ENCODE measurements around the gene PTGER1. TPM values are rescaled to one million over a fixed set of nuclear protein-coding genes. Genes with fewer than 3 reads are reported as not detected.

Gene PTGER1
- total RNA-seq, 1 experiment from 2014 or later: 0.63 TPM

DNA sequence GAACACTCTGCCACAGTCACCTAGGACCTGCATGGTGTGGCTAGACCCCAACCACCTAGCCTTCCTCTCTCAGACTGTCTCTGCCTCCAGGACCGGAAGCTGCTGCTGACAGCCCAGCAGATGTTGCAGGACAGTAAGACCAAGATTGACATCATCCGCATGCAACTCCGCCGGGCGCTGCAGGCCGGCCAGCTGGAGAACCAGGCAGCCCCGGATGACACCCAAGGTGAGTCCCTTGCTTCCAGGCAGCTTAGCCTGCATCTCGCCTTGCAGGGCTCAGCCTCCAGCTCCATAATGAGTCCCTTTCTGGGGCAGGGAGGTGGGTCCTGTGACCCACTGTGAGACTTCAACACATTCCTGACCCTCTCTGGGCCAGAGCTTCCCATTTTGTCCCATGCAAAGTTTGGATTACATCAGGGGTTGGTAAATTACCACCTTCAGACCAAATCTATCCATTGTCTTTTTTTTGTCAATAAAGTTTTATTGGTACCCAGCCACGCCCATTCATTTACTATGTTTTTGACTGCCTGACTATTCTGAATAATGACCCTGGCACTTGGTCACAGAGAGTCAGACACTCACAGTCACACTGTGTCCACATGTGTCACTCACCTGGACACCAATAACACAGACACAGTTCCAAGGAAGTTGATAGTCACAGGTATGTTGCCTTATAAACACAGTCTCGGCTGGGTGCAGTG lies 28.7 kb downstream of the PTGER1 start:
- Histone ChIP-seq H2AFZ (ENCODE audit: low read length) (no peak overlapping the region), H3K27me3 (ENCODE audit: insufficient read depth, low read length) (no peaks in the 10 kb centered on the region), H3K14ac (ENCODE audit: insufficient read depth, low read length) (no peak overlapping the region), H3K23me2 (ENCODE audit: insufficient read length, low read depth, low read length, poor library complexity, severe bottlenecking) (no peaks in the 10 kb centered on the region), H3K4me2 (ENCODE audit: insufficient read depth, insufficient read length, low read length) (no peak overlapping the region), H3K4me1 (ENCODE audit: insufficient read depth, low read length) (no peaks in the 10 kb centered on the region), H3K79me1 (ENCODE audit: insufficient read depth, low read depth, low read length, poor library complexity, severe bottlenecking) (no peaks in the 10 kb centered on the region), H2AK5ac (ENCODE audit: insufficient read length, low read length) (no peak overlapping the region), H3K9me3 (ENCODE audit: control insufficient read depth, low read depth, low read length) (no peaks in the 10 kb centered on the region), H4K20me1 (ENCODE audit: control insufficient read depth, insufficient read depth, insufficient read length) (peaks cover 8% of the 10 kb centered on the region), H3K23ac (ENCODE audit: insufficient read length, low read depth, low read length) (no peak overlapping the region), H4K8ac (replicated peaks; ENCODE audit: insufficient read length, low read depth, low read length) (no peak overlapping the region), H3K27ac (ENCODE audit: insufficient read length, low read depth, low read length) (no peak overlapping the region), H3K9ac (ENCODE audit: extremely low read depth, insufficient read length, low read length) (no peak overlapping the region), H3K56ac (ENCODE audit: insufficient read length, low read depth, low read length) (no peak overlapping the region), H3K18ac (ENCODE audit: insufficient read length, low read depth, low read length) (no peak overlapping the region), H3K4ac (ENCODE audit: low read depth, low read length) (no peak overlapping the region), H2BK5ac (ENCODE audit: insufficient read length, low read length) (no peak overlapping the region), H4K5ac (ENCODE audit: insufficient read length, low read depth, low read length) (no peak overlapping the region), H2BK120ac (ENCODE audit: low read depth, low read length, poor library complexity, severe bottlenecking) (no peak overlapping the region), H3T11ph (ENCODE audit: low read length) (no peak overlapping the region), H3K79me2 (ENCODE audit: insufficient read depth, low read length) (no peaks in the 10 kb centered on the region), H2BK12ac (ENCODE audit: insufficient read length, low read depth, low read length) (no peak overlapping the region), H2BK20ac (ENCODE audit: low read depth, low read length, poor library complexity, severe bottlenecking) (no peak overlapping the region), H2BK15ac (ENCODE audit: low read depth, low read length) (no peak overlapping the region), H4K91ac (ENCODE audit: insufficient read length, low read depth, low read length) (no peak overlapping the region)
- TF ChIP-seq, protein P1, sequence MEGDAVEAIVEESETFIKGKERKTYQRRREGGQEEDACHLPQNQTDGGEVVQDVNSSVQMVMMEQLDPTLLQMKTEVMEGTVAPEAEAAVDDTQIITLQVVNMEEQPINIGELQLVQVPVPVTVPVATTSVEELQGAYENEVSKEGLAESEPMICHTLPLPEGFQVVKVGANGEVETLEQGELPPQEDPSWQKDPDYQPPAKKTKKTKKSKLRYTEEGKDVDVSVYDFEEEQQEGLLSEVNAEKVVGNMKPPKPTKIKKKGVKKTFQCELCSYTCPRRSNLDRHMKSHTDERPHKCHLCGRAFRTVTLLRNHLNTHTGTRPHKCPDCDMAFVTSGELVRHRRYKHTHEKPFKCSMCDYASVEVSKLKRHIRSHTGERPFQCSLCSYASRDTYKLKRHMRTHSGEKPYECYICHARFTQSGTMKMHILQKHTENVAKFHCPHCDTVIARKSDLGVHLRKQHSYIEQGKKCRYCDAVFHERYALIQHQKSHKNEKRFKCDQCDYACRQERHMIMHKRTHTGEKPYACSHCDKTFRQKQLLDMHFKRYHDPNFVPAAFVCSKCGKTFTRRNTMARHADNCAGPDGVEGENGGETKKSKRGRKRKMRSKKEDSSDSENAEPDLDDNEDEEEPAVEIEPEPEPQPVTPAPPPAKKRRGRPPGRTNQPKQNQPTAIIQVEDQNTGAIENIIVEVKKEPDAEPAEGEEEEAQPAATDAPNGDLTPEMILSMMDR (conservative IDR thresholded peaks at IDR 0.05): no peak
- peaks cover 60 to 81% (median 72%) of the 10 kb centered on the region in 3 experiments for H3K36me3 Mint-ChIP-seq (ENCODE audit: insufficient read depth in 1 of 3, low read depth in 3 of 3)
- no peak for DNase-seq
- H3K27ac Mint-ChIP-seq: no peak overlapping the region
- no peaks in the 10 kb centered on the region; the same call in 1 of the 2 replicates for H3K27me3 Mint-ChIP-seq (ENCODE audit: low read depth)
- H3K9me3 Mint-ChIP-seq: no peaks in the 10 kb centered on the region
- H3K4me1 Mint-ChIP-seq: peaks cover 0 to 5% of the 10 kb centered on the region in 2 experiments; a peak in 1 of 4 replicates
- H3K4me3 Mint-ChIP-seq: no peak overlapping the region
- no CpG with 5 or more reads among the region's 10 CpGs for WGBS (ENCODE audit: extremely low coverage, insufficient read length, low lambda C conversion rate)
